Smooth muscle cell (in vitro differentiated cells): Measurements from ENCODE around the gene CNTRL. TPM values are rescaled to one million over a fixed set of nuclear protein-coding genes. Genes with fewer than 3 reads are reported as not detected.

Source experiments
- DNase-seq: peaks from one replicate; lab custom pipeline; 2025; ENCODE audit not compliant: unreplicated experiment; lab: John Stamatoyannopoulos, UW
- H2AFZ ChIP-seq: fragments of 200-600 bp; sonication (generic); 2 replicates; pipeline ENCODE4 v1.6.0; 2016; ENCODE audit warnings: antibody characterized with exemption, low read depth, mild to moderate bottlenecking
- H3F3A ChIP-seq: fragments of 200-600 bp; sonication (generic); 2 replicates; pipeline ENCODE4 v1.6.0; 2017; ENCODE audit warnings: antibody characterized with exemption, low read depth
- H3K27ac ChIP-seq: fragments of 200-600 bp; sonication (generic); 2 replicates; pipeline ENCODE4 v1.5.1; 2016; ENCODE audit warnings: low read depth, mild to moderate bottlenecking
- H3K27me3 ChIP-seq: fragments of 200-600 bp; sonication (generic); 2 replicates; pipeline ENCODE4 v1.6.1; 2016; ENCODE audit warnings: low read depth, mild to moderate bottlenecking
- H3K36me3 ChIP-seq: fragments of 200-600 bp; sonication (generic); 2 replicates; pipeline ENCODE4 v1.5.1; 2016; ENCODE audit warnings: low read depth
- H3K4me1 ChIP-seq: fragments of 200-600 bp; sonication (generic); 2 replicates; pipeline ENCODE4 v1.5.1; 2016; ENCODE audit warnings: low read depth
- H3K4me2 ChIP-seq: fragments of 200-600 bp; sonication (generic); 2 replicates; pipeline ENCODE4 v1.6.0; 2016; ENCODE audit warnings: mild to moderate bottlenecking
- H3K4me3 ChIP-seq: fragments of 200-600 bp; sonication (generic); 2 replicates; pipeline ENCODE4 v1.5.1; 2016; ENCODE audit warnings: mild to moderate bottlenecking
- H3K79me2 ChIP-seq: fragments of 200-600 bp; sonication (generic); 2 replicates; pipeline ENCODE4 v1.6.0; 2016; ENCODE audit warnings: low read depth, mild to moderate bottlenecking
- H3K9ac ChIP-seq: fragments of 200-600 bp; sonication (generic); 2 replicates; pipeline ENCODE4 v1.6.0; 2016; ENCODE audit warnings: low read depth
- H3K9me3 ChIP-seq: fragments of 200-600 bp; sonication (generic); replicated peaks from 2 replicates; pipeline ENCODE4 v1.5.1; 2016; ENCODE audit warnings: low read depth
- H4K20me1 ChIP-seq: fragments of 200-600 bp; sonication (generic); 2 replicates; pipeline ENCODE4 v1.6.0; 2016; ENCODE audit warnings: low read depth
- CTCF ChIP-seq: fragments of 200-600 bp; sonication (generic); IDR thresholded peaks from 2 replicates; pipeline ENCODE4 v1.5.1; 2017; ENCODE audit warnings: borderline replicate concordance, mild to moderate bottlenecking, antibody characterized with exemption; ENCODE audit not compliant: insufficient read depth, poor library complexity, severe bottlenecking
- WGBS: methylation state at CpG from one replicate; pipeline ENCODE4 v1.1.7; 2016; ENCODE audit warnings: low lambda C conversion rate; 5-methylcytosine and 5-hydroxymethylcytosine counted together
- polyA plus RNA-seq: library from polyadenylated mRNA; unstranded; fragments of >200 nt; fragmentation: Nextera tagmentation; extraction: Ambion mirVana; gene quantifications from 2 replicates; pipeline ENCODE4 v1.2.1, GENCODE V29; 2016
- total RNA-seq: library from RNA; depleted of rRNA; stranded (reverse); fragments of >200 nt; gene quantifications from 2 replicates; pipeline ENCODE4 v1.2.3, GENCODE V29; 2014

Gene CNTRL
- total and polyA plus RNA-seq, 2 experiments from 2014 or later, result 3.6 to 9.1 TPM

- peaks cover 5% of the 10 kb centered on the region for H3K4me1 ChIP-seq
- peaks cover 98% of the 10 kb centered on the region for H4K20me1 ChIP-seq
Observed at GRCh38 chr9:121182989-121183388, 108.2 kb downstream of the CNTRL start.

GRCh38 chr9:121183666-121184423 lies 109.1 kb downstream of the CNTRL start:
- H3K27ac ChIP-seq, result peak overlapping the region; percentile 22
- 82% methylated on average over 3 of the region's 3 CpGs for WGBS

More at GRCh38 chr9:121182989-121183388, 108.2 kb downstream of the CNTRL start:
- H3K36me3 ChIP-seq, result peaks cover 8% of the 10 kb centered on the region
- no peak for TF ChIP-seq CTCF
- no peaks in the 10 kb centered on the region for H3F3A ChIP-seq
- H3K27me3 ChIP-seq, result no peaks in the 10 kb centered on the region
- no peak overlapping the region for H3K4me2 ChIP-seq
- H3K4me3 ChIP-seq, result no peak overlapping the region
- H2AFZ ChIP-seq, result no peak overlapping the region
- H3K79me2 ChIP-seq, result peaks cover 62% of the 10 kb centered on the region
- no peak overlapping the region for H3K9ac ChIP-seq
- no peak for DNase-seq
- H3K9me3 ChIP-seq, result no peaks in the 10 kb centered on the region
- H3K27ac ChIP-seq, result peak overlapping the region; percentile 22

GRCh38 chr9:121184463-121184862 lies 109.7 kb downstream of the CNTRL start:
- Histone ChIP-seq H3K9ac (no peak overlapping the region), H2AFZ (no peak overlapping the region), H3K27me3 (no peaks in the 10 kb centered on the region), H4K20me1 (peaks cover 99% of the 10 kb centered on the region), H3F3A (no peaks in the 10 kb centered on the region), H3K4me1 (peaks cover 8% of the 10 kb centered on the region), H3K9me3 (no peaks in the 10 kb centered on the region), H3K4me2 (no peak overlapping the region), H3K79me2 (peaks cover 75% of the 10 kb centered on the region), H3K27ac (no peak overlapping the region), H3K36me3 (peaks cover 8% of the 10 kb centered on the region), H3K4me3 (no peak overlapping the region)
- no peak for TF ChIP-seq CTCF
- DNase-seq, result no peak

More at GRCh38 chr9:121183666-121184423, 109.1 kb downstream of the CNTRL start:
- no peak for DNase-seq
- Histone ChIP-seq H3F3A (no peaks in the 10 kb centered on the region), H3K9ac (no peak overlapping the region), H3K79me2 (peaks cover 70% of the 10 kb centered on the region), H3K36me3 (peaks cover 8% of the 10 kb centered on the region), H3K4me1 (peaks cover 8% of the 10 kb centered on the region), H3K4me2 (no peak overlapping the region), H4K20me1 (peaks cover 98% of the 10 kb centered on the region), H2AFZ (no peak overlapping the region), H3K27me3 (no peaks in the 10 kb centered on the region), H3K9me3 (no peaks in the 10 kb centered on the region), H3K4me3 (no peak overlapping the region)
- no peak for TF ChIP-seq CTCF
